ENCODE results near the gene OSR1.

The OSR1 gene

GRCh38 chr2:19357402-19358241 lies 801 bp downstream of the OSR1 start:
- no peak for DNase-seq

GRCh38 chr2:19356545-19357401 lies 1.6 kb downstream of the OSR1 start:
- DNase-seq: no peak

GRCh38 chr2:19355931-19356544 lies 2.4 kb downstream of the OSR1 start:
- no peak for DNase-seq

GRCh38 chr2:19355416-19355821 lies 3.0 kb downstream of the OSR1 start:
- DNase-seq: no peak

DNA sequence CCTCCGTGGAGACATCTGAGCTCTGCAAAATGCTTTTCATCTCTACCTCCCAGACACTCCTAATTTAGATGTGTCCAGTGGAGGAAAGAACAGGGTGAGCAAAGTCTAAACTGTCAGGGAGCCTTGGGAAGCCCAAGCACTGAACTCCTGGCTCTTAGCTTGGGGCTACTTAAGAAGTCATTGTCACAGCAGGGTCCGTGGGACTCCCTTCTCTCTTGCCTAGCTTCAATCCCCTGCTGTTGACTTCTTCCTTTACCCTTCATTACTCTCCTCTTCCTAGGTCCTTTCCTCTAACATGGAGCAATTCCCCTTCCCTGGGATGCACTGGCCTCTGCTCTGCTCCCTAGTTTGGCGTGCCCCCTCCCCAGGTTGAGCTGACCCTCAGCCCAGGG lies 3.4 kb downstream of the OSR1 start:
- DNase-seq: no peak

- no peak for DNase-seq
Observed at GRCh38 chr2:19353721-19354050, 4.7 kb downstream of the OSR1 start.

GRCh38 chr2:19352946-19353720 lies 5.3 kb downstream of the OSR1 start:
- no peak for DNase-seq

- DNase-seq: no peak
Observed at GRCh38 chr2:19351899-19352697, 6.3 kb downstream of the OSR1 start.

- no peak for DNase-seq
Observed at GRCh38 chr2:19351499-19351898, 6.9 kb downstream of the OSR1 start.

DNA sequence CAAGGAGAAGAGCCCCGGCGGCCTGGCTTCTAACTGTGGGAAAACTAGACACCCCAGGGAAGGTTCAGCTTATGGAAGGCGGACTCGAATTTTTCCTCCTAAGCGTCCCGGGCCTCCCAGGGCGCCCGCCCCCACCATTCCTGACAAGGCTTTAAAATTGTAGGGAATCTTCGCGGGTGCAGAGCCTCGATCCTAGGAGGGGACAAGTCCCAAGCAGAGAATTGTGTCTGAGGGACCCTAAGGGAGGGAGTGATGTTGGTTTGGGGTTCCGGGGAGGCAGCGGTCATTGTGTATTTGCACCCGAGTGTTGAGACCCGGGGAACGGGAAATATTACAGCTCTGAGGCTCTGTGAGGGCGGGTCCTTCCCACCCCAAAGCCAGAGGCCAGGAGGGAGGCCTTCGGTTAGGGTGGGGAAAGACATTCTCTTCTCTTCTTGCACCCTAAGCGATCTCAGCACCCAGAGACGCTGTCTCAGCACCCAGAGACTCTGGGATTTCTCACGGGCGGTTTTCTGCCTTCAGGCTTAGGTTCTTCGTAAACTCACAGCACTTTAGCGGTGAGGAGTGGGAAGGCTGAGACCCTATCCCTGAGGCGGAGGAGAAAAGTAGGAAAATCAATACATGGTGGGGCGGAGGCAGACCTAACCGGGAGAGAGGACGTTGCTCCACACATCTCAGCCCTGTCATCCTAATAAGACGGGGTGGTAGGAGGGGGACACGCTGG lies 7.6 kb downstream of the OSR1 start:
- DNase-seq: no peak

DNA sequence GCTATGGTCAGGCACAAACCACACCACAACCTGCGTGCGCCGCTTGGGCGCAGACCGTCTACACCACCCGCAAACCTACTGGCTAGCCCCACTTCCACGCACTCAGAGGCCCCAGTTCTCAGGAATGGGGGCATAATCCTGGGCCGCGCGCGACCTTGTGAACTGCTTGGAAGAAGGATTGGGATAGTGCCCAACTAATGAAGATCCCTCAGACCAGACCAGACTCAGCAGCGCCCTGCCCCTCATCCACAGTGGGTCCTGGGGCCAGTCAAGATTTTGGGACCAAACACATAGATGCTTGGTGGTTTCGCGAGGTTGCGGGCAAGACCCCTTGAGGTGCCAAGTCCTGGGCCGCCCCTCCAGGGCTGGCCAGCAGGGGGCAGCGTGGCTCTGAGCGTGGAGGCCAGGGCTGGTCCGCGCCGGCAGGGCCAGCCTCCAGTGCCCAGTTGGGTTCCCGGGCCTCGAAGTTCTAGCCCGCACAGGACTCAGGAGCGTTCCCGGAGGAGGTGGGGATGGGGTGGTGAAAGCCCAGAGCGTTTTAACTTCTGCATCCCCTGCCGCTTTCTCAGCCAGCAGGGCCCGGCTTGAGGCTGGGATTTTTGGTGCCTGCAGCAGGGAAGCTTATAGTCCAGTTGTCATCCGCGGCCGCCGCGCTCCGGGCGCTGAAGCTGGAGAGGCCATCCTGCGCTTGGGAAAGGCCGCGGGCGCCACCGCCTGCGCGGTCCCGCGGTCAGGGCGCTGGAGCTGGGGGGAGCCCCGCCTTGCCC lies 8.3 kb downstream of the OSR1 start:
- DNase-seq: no peak

DNA sequence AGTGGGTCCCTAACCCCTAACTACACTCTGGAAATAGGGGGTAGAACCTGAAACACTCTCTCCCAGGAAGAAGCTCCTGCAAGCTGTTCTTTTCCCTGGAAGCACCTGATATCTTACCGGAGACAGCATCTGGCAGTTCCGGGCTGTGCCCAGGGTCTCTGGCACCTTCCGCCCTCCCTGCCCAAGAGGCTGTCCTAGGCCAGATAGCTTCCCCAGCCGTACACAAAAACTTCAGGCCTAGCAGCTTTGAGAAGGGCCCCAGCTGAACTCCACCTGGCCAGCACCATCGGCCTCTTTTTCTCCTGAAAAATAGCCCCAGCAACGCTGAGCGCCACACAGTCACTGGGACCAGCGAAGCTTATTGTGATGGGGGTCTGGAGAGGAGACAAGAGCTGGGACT lies 9.7 kb downstream of the OSR1 start:
- DNase-seq: no peak

- DNase-seq: peak; percentile 90
Observed at GRCh38 chr2:19347619-19348562, 10.5 kb downstream of the OSR1 start.

DNA sequence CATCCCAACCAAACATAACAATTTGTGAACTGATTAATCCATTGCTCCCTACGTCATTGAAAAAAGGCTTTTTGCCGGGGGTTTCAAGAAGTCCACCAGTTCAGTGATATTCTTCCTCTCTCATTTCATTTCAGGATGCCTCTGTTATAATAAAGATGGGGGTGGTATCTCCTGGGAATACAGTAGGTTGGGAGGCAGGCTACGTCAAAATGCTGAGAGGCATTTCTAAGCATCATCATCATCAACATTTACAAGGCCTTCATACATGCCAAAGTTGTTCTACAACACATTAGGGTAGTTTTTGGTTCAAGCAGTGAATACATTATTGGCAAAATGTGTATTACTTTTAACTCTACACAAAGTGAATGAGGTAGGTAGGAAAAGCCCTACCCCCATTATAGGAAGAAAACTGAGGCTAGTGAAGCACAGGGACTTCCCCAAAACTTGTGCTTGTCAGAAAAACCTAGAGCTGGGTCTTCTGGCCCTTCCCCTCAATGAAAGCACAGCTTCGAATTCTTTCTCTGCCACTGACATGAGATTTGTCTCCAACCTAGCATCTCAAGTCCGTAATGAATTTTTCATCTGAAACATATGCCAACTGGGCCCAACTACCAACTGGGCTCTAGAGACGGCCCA lies 11.3 kb downstream of the OSR1 start:
- no peak for DNase-seq

- no peak for DNase-seq
Observed at GRCh38 chr2:19337742-19338141, 20.7 kb downstream of the OSR1 start.

- DNase-seq: no peak
Observed at GRCh38 chr2:19337202-19337601, 21.2 kb downstream of the OSR1 start.

- no peak for DNase-seq
Observed at GRCh38 chr2:19336781-19337180, 21.6 kb downstream of the OSR1 start.

- DNase-seq: no peak
Observed at GRCh38 chr2:19332503-19332902, 25.9 kb downstream of the OSR1 start.

DNA sequence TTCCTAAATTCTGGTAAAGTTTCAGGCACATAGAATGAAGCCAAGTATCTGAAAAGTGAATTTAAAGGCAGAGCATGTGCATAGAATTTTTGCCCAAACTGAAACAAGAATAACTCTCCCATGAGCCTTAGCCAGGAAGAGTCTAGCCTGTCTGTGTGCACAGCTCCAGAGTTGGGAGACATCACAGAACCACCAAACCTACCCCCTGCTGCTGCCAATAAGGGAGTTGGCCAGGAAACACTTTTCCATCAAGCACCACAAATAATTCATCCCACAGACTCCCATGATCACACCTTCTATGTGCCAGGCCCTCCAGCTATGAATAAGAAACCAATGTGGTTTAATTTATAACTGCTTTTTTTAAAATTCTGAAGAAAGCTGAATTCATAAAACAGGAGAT lies 27.0 kb downstream of the OSR1 start:
- DNase-seq: no peak
